GM12865 (cell line): ENCODE measurements around the gene HSD11B1.
A peak's percentile ranks its signal among the peaks of the same experiment; 100 is the strongest.

Experiments used
- DNase-seq: peaks from one replicate; pipeline ENCODE4 v3.0.0; 2010; ENCODE audit warnings: low read depth
- H3K4me3 ChIP-seq: 2 replicates; pipeline ENCODE4 v1.5.1; 2011; ENCODE audit warnings: mild to moderate bottlenecking, low read depth, low read length, control low read depth
- CTCF ChIP-seq: IDR thresholded peaks from 2 replicates; pipeline ENCODE4 v1.5.1; 2011; ENCODE audit warnings: low read length, control low read depth, low read depth, inconsistent platforms; ENCODE audit not compliant: insufficient read depth; ENCODE audit errors: missing control alignments

Gene HSD11B1

GRCh38 chr1:209705033-209705598 lies 470 bp downstream of the HSD11B1 start:
- DNase-seq = no peak
- no peak for TF ChIP-seq CTCF
- H3K4me3 ChIP-seq = no peak overlapping the region

- no peak overlapping the region for H3K4me3 ChIP-seq
- TF ChIP-seq CTCF = no peak
- no peak for DNase-seq
Measured at GRCh38 chr1:209706622-209707021, 2.0 kb downstream of the HSD11B1 start.

GRCh38 chr1:209707308-209707707 lies 2.7 kb downstream of the HSD11B1 start:
- no peak for TF ChIP-seq CTCF
- H3K4me3 ChIP-seq = no peak overlapping the region

GRCh38 chr1:209708297-209708696 lies 3.7 kb downstream of the HSD11B1 start:
- TF ChIP-seq CTCF = no peak
- no peak for DNase-seq
- H3K4me3 ChIP-seq = no peak overlapping the region

More at GRCh38 chr1:209707308-209707707, 2.7 kb downstream of the HSD11B1 start:
- DNase-seq = no peak

GRCh38 chr1:209710093-209710492 lies 5.4 kb downstream of the HSD11B1 start:
- peak; percentile 23 for DNase-seq
- TF ChIP-seq CTCF = no peak
- H3K4me3 ChIP-seq = no peak overlapping the region

GRCh38 chr1:209710847-209711246 lies 6.2 kb downstream of the HSD11B1 start:
- no peak overlapping the region for H3K4me3 ChIP-seq
- TF ChIP-seq CTCF = no peak
- no peak for DNase-seq

- TF ChIP-seq CTCF = no peak
- no peak for DNase-seq
- no peak overlapping the region for H3K4me3 ChIP-seq
Measured at GRCh38 chr1:209714338-209714737, 9.7 kb downstream of the HSD11B1 start.
